K562 (cell line): ENCODE data around the gene IFT27. TPM values are rescaled to one million over a fixed set of nuclear protein-coding genes. Genes with fewer than 3 reads are reported as not detected.

Source experiments
- ATAC-seq: fragments of 200-7000 bp; cut with Tn5 transposase; 3 replicates; pipeline ENCODE4 v1.9.1; 2020; ENCODE audit warnings: moderate library complexity
- BruUV-seq: library from RNA; stranded (reverse); fragments of 400-500 nt; replicated peaks from 2 replicates; lab custom pipeline; 2021; lab: Mats Ljungman, UMichigan
- CTCF ChIA-PET: fragments of 300-600 bp; formaldehyde crosslinking; extraction: SDS; loops from one replicate; lab custom pipeline; 2021; ENCODE audit warnings: low intra/inter-chr PET ratio; lab: Yijun Ruan, JAX
- POLR2A ChIA-PET: fragments of 300-600, 350-650 bp; sonication (Branson Sonifier 250); formaldehyde crosslinking; extraction: SDS; loops from one replicate; lab custom pipeline; 2021; ENCODE audit warnings: antibody characterized with exemption, inconsistent platforms; lab: Yijun Ruan, JAX
- DNase-seq, 4 experiments: peaks; one replicate each; pipeline versions ENCODE4 v3.0.0 to v3.0.0-alpha.2; 2011 to 2018; ENCODE audit warnings: low spot score in 3 of 4, mixed read lengths in 3 of 4; ENCODE audit errors: extremely low read depth in 1 of 4
- FAIRE-seq: peaks from 2 replicates; lab custom pipeline; 2011; peaks lifted over from hg19 to GRCh38; lab: Jason Lieb, UNC
- H2AFZ ChIP-seq: 2 replicates; pipeline ENCODE4 v1.6.0; 2011; ENCODE audit warnings: low read depth, low read length, control low read depth, inconsistent platforms
- H3K27ac ChIP-seq: fragments of 200-600 bp; 3 replicates; pipeline ENCODE4 v1.8.0; 2011; ENCODE audit warnings: low read depth, mild to moderate bottlenecking, control low read depth, inconsistent platforms, low read length, moderate library complexity, mixed read lengths; ENCODE audit errors: extremely low read depth
- H3K27me3 ChIP-seq, 2 experiments: fragments of 300-600 bp in 1 of 2; 2 replicates in 1 of 2; 3 replicates in 1 of 2; pipeline versions ENCODE4 v1.6.0 to v1.8.0; 2011; ENCODE audit warnings: inconsistent platforms in 2 of 2, low read length in 2 of 2, mild to moderate bottlenecking in 1 of 2, mixed read lengths in 1 of 2, moderate library complexity in 1 of 2; ENCODE audit not compliant: control insufficient read depth in 2 of 2, insufficient read depth in 2 of 2
- H3K36me3 ChIP-seq: fragments of 300-600 bp; 3 replicates; pipeline ENCODE4 v1.8.0; 2011; ENCODE audit warnings: mild to moderate bottlenecking, low read length, inconsistent platforms; ENCODE audit not compliant: control insufficient read depth, insufficient read depth
- H3K4me1 ChIP-seq, 2 experiments: fragments of 200-600 bp in 1 of 2; replicated peaks in 1 of 2; 2 replicates in 1 of 2; 3 replicates in 1 of 2; pipeline versions ENCODE4 v1.5.1 to v1.8.0; 2011; ENCODE audit warnings: inconsistent platforms in 2 of 2, low read length in 2 of 2, mild to moderate bottlenecking in 1 of 2, mixed read lengths in 1 of 2, moderate library complexity in 1 of 2; ENCODE audit not compliant: control insufficient read depth in 2 of 2, insufficient read depth in 2 of 2
- H3K4me2 ChIP-seq: 2 replicates; pipeline ENCODE4 v1.6.1; 2011; ENCODE audit warnings: low read length, control low read depth, inconsistent platforms, mixed read lengths; ENCODE audit not compliant: insufficient read depth
- H3K4me3 ChIP-seq: fragments of 200-600 bp; sonication (generic), shearing (Covaris generic); 2 replicates; pipeline ENCODE4 v1.5.1; 2016; ENCODE audit warnings: control low read depth, inconsistent platforms
- H3K79me2 ChIP-seq: fragments of 200-600 bp; 3 replicates; pipeline ENCODE4 v1.8.0; 2011; ENCODE audit warnings: low read length, inconsistent platforms; ENCODE audit not compliant: control insufficient read depth, insufficient read depth
- H3K9ac ChIP-seq, 2 experiments: 2 replicates each; pipeline versions ENCODE4 v1.6.0 to v1.6.1; 2011; ENCODE audit warnings: low read depth in 2 of 2, low read length in 2 of 2, control low read depth in 1 of 2, inconsistent platforms in 1 of 2, mild to moderate bottlenecking in 1 of 2, mixed read lengths in 1 of 2; ENCODE audit not compliant: insufficient read depth in 1 of 2
- H3K9me1 ChIP-seq: one replicate; pipeline ENCODE4 v1.6.0; 2011; ENCODE audit warnings: inconsistent platforms, mild to moderate bottlenecking, low read length, moderate library complexity; ENCODE audit not compliant: control insufficient read depth, insufficient read depth
- H3K9me3 ChIP-seq: replicated peaks from 2 replicates; pipeline ENCODE4 v1.5.1; 2011; ENCODE audit warnings: low read depth, low read length, inconsistent platforms; ENCODE audit not compliant: control insufficient read depth, insufficient read depth
- H4K20me1 ChIP-seq: replicated peaks from 2 replicates; pipeline ENCODE4 v1.6.1; 2011; ENCODE audit warnings: low read length, inconsistent platforms, mixed read lengths; ENCODE audit not compliant: control insufficient read depth, insufficient read depth
- CEBPZ ChIP-seq: fragments of 150-350 bp; IDR thresholded peaks from 2 replicates; pipeline ENCODE4 v1.6.1; 2014; ENCODE audit warnings: low read depth, mild to moderate bottlenecking, low read length, borderline replicate concordance
- CXXC5 ChIP-seq: fragments of 250-450 bp; sonication (Bioruptor Pico); IDR thresholded peaks from 2 replicates; pipeline ENCODE4 v1.8.0; 2022; ENCODE audit warnings: inconsistent platforms, mild to moderate bottlenecking, moderate library complexity
- ESRRB ChIP-seq: fragments of 250-450 bp; sonication (Bioruptor Pico); IDR thresholded peaks from 2 replicates; pipeline ENCODE4 v1.5.0; 2020; ENCODE audit warnings: mild to moderate bottlenecking, moderate library complexity, borderline replicate concordance
- FOXA3 ChIP-seq, 2 experiments: fragments of 450-650 bp in 1 of 2; sonication (generic) in 1 of 2; formaldehyde crosslinking; IDR thresholded peaks in 1 of 2; conservative IDR thresholded peaks in 1 of 2; 2 replicates each; pipeline versions ENCODE4 v1.4.0 to v1.8.0; 2020 to 2022; ENCODE audit warnings: mild to moderate bottlenecking in 2 of 2, missing genetic modification reagents in 1 of 2
- FOXJ3 ChIP-seq: sonication (generic); formaldehyde crosslinking; IDR thresholded peaks from 2 replicates; pipeline ENCODE4 v1.4.0; 2020; ENCODE audit warnings: mild to moderate bottlenecking, missing genetic modification reagents
- KHSRP ChIP-seq: fragments of 450-650 bp; IDR thresholded peaks from 2 replicates; pipeline ENCODE4 v1.6.1; 2017
- KLF10 ChIP-seq: fragments of 250-450 bp; sonication (Bioruptor Pico); IDR thresholded peaks from 2 replicates; pipeline ENCODE4 v1.6.1; 2021; ENCODE audit warnings: matching md5 sums
- MAFG ChIP-seq: fragments of 450-650 bp; conservative IDR thresholded peaks from 2 replicates; pipeline ENCODE4 v1.6.1; 2016; ENCODE audit warnings: missing genetic modification characterization, missing compliant biosample characterization
- MAFK ChIP-seq: IDR thresholded peaks from 2 replicates; pipeline ENCODE4 v1.6.1; 2011; ENCODE audit warnings: low read length, improper control_type of control experiment
- MCM2 ChIP-seq: fragments of 450-650 bp; IDR thresholded peaks from 2 replicates; pipeline ENCODE4 v1.6.1; 2017; ENCODE audit warnings: low read depth, mild to moderate bottlenecking
- RBM25 ChIP-seq: fragments of 200-400 bp; formaldehyde crosslinking; IDR thresholded peaks from 2 replicates; pipeline ENCODE4 v1.6.1; 2018; ENCODE audit warnings: low read length, low read depth, moderate library complexity; ENCODE audit not compliant: severe bottlenecking
- TFE3 ChIP-seq: fragments of 450-650 bp; formaldehyde crosslinking; IDR thresholded peaks from 2 replicates; pipeline ENCODE4 v1.4.0; 2020; ENCODE audit warnings: mild to moderate bottlenecking, mixed read lengths
- U2AF2 ChIP-seq: fragments of 200-400 bp; formaldehyde crosslinking; optimal IDR thresholded peaks from 2 replicates; pipeline ENCODE3; 2017; ENCODE audit warnings: low read depth, mild to moderate bottlenecking, low read length
- ZC3H8 ChIP-seq: fragments of 450-650 bp; IDR thresholded peaks from 2 replicates; pipeline ENCODE4 v1.6.1; 2017
- ZFP1 ChIP-seq: fragments of 450-650 bp; formaldehyde crosslinking; IDR thresholded peaks from 2 replicates; pipeline ENCODE4 v1.4.0; 2020; ENCODE audit warnings: mild to moderate bottlenecking, mixed read lengths
- WGBS: fragments of 100-300 bp; shearing (Covaris generic); methylation state at CpG from one replicate; pipeline ENCODE4 v1.1.6; 2016; ENCODE audit warnings: low coverage, mixed read lengths; ENCODE audit not compliant: insufficient coverage; ENCODE audit errors: missing lambda C conversion rate; 5-methylcytosine and 5-hydroxymethylcytosine counted together
- in situ Hi-C: fragments of 300-500 bp; cut with MboI; formaldehyde crosslinking; loops from 4 replicates; pipeline ENCODE4 v1.15.0; 2018; ENCODE audit warnings: inconsistent platforms, mixed read lengths
- intact Hi-C: fragments of 100-400 bp; cut with micrococcal nuclease; formaldehyde crosslinking; loops from 2 replicates; pipeline ENCODE4 v1.14.2; 2022
- polyA plus RNA-seq, 8 experiments: library from polyadenylated mRNA; depleted of rRNA in 4 of 8; stranded (reverse) in 5 of 8; unstranded in 3 of 8; fragments of >200 nt; fragmentation: Nextera tagmentation in 2 of 8; fragmentation: Illumina TruSeq in 1 of 8; extraction: Ambion mirVana in 2 of 8; extraction: Trizol in 1 of 8; gene quantifications; 2 replicates each; pipeline versions ENCODE4 v1.2.1 to v1.2.3, GENCODE V29; 2011 to 2014; ENCODE audit warnings: inconsistent platforms in 1 of 8, missing spikeins in 1 of 8
- total RNA-seq, 7 experiments: library from RNA; depleted of rRNA in 6 of 7; stranded (reverse); fragments of >200 nt in 6 of 7; fragmentation: Illumina TruSeq in 2 of 7; extraction: Trizol in 2 of 7; gene quantifications; 2 replicates each; pipeline versions ENCODE4 v1.2.1 to v1.2.3, GENCODE V29; 2011 to 2021; ENCODE audit warnings: low replicate concordance in 1 of 7

The IFT27 gene
- total and polyA plus RNA-seq, 9 of the 15 experiments (the other 6 are each of a cell fraction or from before 2014, with no cell fraction given): 0.01 to 1.4 (median 0.14) TPM; not detected in 1

DNA sequence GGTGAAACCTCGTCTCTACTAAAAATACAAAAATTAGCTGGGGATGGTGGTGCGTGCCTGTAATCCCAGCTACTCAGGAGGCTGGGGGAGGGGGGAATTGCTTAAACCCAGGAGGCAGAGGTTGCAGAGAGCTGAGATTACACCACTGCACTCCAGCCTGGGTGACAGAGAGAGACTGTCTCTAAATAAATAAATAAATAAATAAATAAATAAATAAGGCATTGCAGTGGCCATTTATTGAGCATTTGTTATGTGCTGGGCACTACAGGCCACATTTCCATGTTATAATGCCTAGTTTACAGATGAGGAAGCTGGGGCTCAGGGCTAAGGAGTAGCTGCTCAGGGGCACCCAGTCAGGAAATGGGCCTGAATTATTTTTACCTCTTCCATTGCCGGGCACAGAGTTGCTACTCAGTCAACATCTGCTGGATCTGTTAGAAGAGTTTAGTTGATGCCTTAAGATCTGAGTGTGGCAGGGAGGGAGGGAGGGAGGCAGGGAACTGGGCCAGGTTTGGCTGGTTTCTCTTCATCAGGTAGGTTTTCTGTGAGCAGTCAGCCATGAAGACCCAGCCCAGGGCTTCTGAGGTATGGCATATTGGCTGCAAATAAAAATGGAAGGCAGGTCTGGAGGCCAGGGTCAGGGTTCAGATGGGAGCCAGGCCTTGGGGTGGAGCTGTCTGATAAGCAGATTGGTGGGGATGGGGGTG is 35.3 kb upstream of the IFT27 start (continued):
- no peak for TF ChIP-seq CEBPZ
- no peak for TF ChIP-seq MCM2
- no peak for TF ChIP-seq ESRRB (CRISPR knock-in tag)
- no peak for TF ChIP-seq FOXA3 (CRISPR knock-in tag; conservative IDR thresholded peaks at IDR 0.05 in 1 of 2, IDR thresholded peaks at IDR 0.05 in 1 of 2)

DNA sequence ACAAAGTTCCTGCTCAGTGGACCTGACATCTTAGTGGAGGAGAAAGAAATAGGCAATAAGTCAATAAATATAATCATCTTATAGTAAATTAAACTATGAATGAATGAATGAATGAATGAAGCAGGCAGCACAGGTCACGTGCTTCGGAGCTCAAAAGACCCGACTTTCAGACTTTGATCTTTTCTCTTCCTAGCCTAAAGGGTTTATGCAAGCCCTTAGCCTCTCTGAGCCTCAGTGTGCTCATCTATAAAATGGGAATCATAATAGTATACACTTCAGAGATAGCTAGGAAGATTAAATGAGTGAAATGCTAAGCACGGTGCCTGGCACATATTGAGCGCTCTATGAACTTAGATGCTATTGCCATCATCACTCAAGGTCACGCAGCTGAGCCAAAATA is 33.4 kb upstream of the IFT27 start:
- Histone ChIP-seq H4K20me1 (no peaks in the 10 kb centered on the region; the same call in 1 of the 2 replicates), H3K27ac (no peak overlapping the region), H3K9me3 (no peaks in the 10 kb centered on the region), H3K36me3 (no peaks in the 10 kb centered on the region), H3K79me2 (no peaks in the 10 kb centered on the region), H3K9me1 (no peaks in the 10 kb centered on the region), H3K27me3 (peaks cover 7 to 35% of the 10 kb centered on the region in 2 experiments; a peak in 3 of 5 replicates), H2AFZ (no peak overlapping the region), H3K9ac (no peak overlapping the region), H3K4me1 (no peaks in the 10 kb centered on the region), H3K4me3 (no peak overlapping the region), H3K4me2 (no peak overlapping the region)
- no TSS peak for BruUV-seq
- ChIA-PET CTCF (no interaction called here), POLR2A (interaction anchor here (0.5 kb wide), 1 partner anchor 44 kb away, joined by 4 read pairs; no protein-coding TSS in a partner anchor)
- in situ Hi-C loops: no loop called here
- FAIRE-seq: no peak
- intact Hi-C loops: no loop called here
- WGBS: 0% methylated on average over 6 of the region's 6 CpGs
- DNase-seq: no peak
- ATAC-seq: no peak
- TF ChIP-seq RBM25: peak; percentile 48
- TF ChIP-seq KHSRP: no peak
- TF ChIP-seq MAFG: no peak
- TF ChIP-seq KLF10 (CRISPR knock-in tag): no peak
- peak; percentile 28; the same call in 1 of the 2 replicates for TF ChIP-seq TFE3
- TF ChIP-seq CXXC5 (CRISPR knock-in tag): no peak
- TF ChIP-seq ZFP1 (CRISPR knock-in tag): no peak
- TF ChIP-seq ZC3H8: no peak
- TF ChIP-seq FOXJ3 (CRISPR knock-in tag): no peak
- TF ChIP-seq MAFK: no peak
- TF ChIP-seq U2AF2: no peak
